SU-DHL-6 (cell line): ENCODE results near the gene CDC25C.

Experiments
- CTCF ChIP-seq: fragments of 200-600 bp; sonication (generic); IDR thresholded peaks from one replicate; pipeline ENCODE4 v1.5.1; 2017; ENCODE audit warnings: antibody characterized with exemption, mild to moderate bottlenecking, low read length, moderate library complexity; ENCODE audit not compliant: insufficient read depth, poor library complexity, severe bottlenecking
- EZH2phosphoT487 ChIP-seq: fragments of 200-600 bp; sonication (generic), shearing (Covaris generic); conservative IDR thresholded peaks from 2 replicates; pipeline ENCODE4 v1.6.1; 2018; ENCODE audit warnings: mild to moderate bottlenecking, antibody characterized with exemption, low read length, moderate library complexity, mixed read lengths

- no peak for TF ChIP-seq CTCF
- no peak for TF ChIP-seq EZH2phosphoT487
Observed at GRCh38 chr5:138330813-138331448, 673 bp downstream of the CDC25C start.
